H7 (cell line): ENCODE results near the gene SCUBE1. TPM values are rescaled to one million over a fixed set of nuclear protein-coding genes. Genes with fewer than 3 reads are reported as not detected.
"Not testable (repeated sequence)": the region's sequence is repeated elsewhere in the genome, so short reads cannot be mapped to it uniquely, and the experiment has no call there.

Experiments used
- DNase-seq: peaks from one replicate; pipeline ENCODE4 v3.0.0; 2012
- H3K27me3 ChIP-seq: 2 replicates; pipeline ENCODE4 v1.6.0; 2011; ENCODE audit warnings: mild to moderate bottlenecking, low read length; ENCODE audit not compliant: control insufficient read depth, insufficient read depth
- H3K36me3 ChIP-seq: replicated peaks from 2 replicates; pipeline ENCODE4 v1.5.1; 2011; ENCODE audit warnings: low read length; ENCODE audit not compliant: control insufficient read depth, insufficient read depth
- H3K4me3 ChIP-seq: 2 replicates; pipeline ENCODE4 v1.5.1; 2011; ENCODE audit warnings: low read depth, mild to moderate bottlenecking, control low read depth, low read length, moderate library complexity; ENCODE audit not compliant: insufficient read depth
- total RNA-seq: library from RNA; depleted of rRNA; stranded (reverse); fragments of >200 nt; shearing (Covaris generic); gene quantifications from 2 replicates; pipeline ENCODE4 v1.2.3, GENCODE V29; 2014

The SCUBE1 gene
- total RNA-seq, 1 experiment from 2014 or later: 0.45 TPM

DNA sequence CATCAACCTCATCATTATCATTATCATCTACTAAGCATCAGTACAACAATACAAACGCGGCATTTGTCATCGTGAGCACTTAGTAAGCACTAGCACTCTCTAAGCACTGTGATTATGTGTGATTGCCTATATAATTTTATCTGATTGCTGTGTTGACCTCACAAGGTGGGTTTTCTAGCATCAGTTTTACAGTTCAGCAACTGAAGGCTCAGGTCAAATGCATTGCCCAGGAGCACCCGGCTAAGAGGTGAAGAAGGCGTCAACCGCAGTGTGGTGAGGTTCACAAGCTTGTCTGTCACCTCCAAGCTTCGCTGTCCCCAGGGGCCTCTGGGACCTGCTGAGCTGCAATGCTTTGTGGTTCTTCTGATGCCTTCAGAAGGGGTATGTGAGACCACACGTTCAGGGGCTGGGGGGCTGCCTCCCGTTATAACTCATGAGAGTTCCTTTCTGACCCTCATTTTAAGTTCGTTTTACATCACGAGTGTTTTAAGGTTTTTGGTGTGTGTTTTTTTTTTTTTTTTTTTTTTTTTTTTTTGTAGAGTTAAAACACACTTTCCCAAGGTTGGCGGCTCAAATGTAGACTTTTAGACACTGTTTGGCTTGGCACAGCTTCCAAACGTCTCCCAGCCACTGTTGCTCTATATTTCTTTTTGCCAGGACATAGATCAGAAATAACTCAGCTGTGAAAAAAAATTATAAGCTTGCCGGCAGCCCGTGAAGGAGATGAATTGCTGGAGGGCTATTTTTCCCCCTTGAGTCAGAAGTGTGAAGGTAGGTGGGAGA lies 33.8 kb upstream of the SCUBE1 start:
- no peak for DNase-seq
- Histone ChIP-seq H3K4me3 (no peak overlapping the region), H3K36me3 (no peaks in the 10 kb centered on the region), H3K27me3 (no peaks in the 10 kb centered on the region; the same call in 1 of the 2 replicates)

DNA sequence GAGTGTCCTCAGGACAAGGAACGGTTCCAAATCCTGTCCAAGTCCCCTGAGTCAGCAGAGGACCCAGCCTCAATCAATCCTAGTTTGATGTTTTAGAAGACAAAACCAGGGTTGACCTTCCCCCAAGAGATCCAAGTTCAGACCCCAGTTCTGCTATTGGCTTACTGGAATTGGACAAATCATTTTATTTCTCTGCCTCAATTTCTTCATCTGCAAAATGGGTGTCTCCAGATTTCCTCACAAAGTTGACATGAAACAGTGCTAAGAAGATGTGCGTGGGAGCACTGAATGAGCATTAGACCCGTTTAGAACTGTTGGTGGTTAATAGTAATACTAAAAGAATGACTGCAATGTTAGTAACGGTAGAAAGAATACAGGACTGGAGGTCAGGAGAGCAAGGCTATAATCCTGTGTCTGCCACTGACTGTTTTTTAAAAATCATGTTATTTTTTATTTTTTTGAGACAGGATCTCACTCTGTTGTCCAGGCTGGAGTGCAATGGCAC lies 32.8 kb upstream of the SCUBE1 start:
- Histone ChIP-seq H3K36me3 (no peaks in the 10 kb centered on the region), H3K4me3 (no peak overlapping the region), H3K27me3 (no peaks in the 10 kb centered on the region; the same call in 1 of the 2 replicates)
- DNase-seq: no peak

DNA sequence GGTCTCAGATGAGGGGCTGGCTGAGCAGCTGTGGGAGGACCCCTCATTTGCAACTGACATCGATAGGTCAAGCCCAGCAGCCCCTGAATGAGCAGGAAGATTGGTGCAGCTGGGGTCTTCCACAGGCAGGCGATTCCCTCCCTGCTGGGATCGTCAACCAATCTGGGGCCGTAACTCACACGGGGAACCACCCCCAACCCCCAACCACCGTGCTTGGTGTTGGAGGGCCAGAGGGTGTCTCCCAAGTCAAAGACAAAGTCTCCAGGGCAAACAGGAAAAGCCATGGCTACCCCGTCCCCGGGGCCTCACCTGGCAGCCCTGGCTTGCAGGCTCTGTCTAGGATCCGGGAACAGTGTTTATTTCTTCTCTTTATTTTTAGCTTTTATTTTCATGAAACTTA lies 26.9 kb upstream of the SCUBE1 start:
- H3K36me3 ChIP-seq: no peaks in the 10 kb centered on the region
- H3K27me3 ChIP-seq: no peaks in the 10 kb centered on the region
- peak; percentile 71 for DNase-seq
- H3K4me3 ChIP-seq: no peak overlapping the region

DNA sequence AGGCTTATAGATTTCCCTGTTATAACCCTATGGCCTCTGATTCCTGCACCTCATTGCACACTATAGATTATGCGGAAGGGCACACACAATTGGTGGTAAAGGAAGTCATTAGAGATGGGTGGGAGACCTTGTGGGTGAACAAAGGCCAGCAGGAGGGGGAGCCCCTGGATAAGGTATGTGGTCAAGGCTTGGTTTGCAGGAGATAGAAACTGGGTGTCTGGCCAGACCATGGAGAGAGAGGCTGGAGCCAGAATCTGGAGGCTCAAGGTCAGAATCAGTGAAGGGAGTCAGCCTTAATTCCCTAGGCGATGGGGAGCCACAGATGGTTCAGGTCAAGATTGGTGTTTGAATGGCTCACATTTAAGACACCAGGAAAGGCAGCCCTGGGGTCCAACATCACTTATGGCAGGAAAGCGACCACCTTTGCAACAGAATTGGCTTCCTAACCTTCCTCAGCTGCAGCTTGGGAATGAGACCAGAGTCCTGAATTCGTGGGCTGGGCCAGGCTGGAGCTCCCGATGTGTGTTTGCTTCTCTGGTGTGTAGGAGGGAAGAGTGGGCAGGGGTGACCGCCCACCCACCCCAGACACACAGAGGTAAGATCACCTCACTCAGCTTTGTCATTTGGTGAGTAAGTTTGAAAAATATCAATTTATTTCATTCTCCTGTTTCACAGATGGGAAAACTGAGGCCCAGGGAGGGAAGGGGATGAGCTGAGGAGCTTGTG lies 22.7 kb upstream of the SCUBE1 start:
- DNase-seq: no peak
- no peak overlapping the region for H3K4me3 ChIP-seq
- H3K36me3 ChIP-seq: no peaks in the 10 kb centered on the region
- no peaks in the 10 kb centered on the region for H3K27me3 ChIP-seq

DNA sequence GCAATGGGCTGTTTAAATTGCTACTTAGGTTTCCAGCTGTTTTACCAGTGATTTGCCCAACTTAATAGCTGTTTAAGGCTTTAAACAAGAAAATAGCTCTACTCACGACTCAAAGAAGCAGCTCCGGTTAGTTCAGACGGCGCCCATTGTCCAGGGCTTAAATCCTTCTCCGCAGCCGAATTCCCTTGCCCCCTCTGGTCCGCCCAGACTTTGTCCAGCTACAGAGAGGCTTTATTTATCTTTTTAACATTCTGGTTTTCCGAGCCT lies 20.9 kb upstream of the SCUBE1 start:
- H3K4me3 ChIP-seq: no peak overlapping the region
- DNase-seq: no peak

DNA sequence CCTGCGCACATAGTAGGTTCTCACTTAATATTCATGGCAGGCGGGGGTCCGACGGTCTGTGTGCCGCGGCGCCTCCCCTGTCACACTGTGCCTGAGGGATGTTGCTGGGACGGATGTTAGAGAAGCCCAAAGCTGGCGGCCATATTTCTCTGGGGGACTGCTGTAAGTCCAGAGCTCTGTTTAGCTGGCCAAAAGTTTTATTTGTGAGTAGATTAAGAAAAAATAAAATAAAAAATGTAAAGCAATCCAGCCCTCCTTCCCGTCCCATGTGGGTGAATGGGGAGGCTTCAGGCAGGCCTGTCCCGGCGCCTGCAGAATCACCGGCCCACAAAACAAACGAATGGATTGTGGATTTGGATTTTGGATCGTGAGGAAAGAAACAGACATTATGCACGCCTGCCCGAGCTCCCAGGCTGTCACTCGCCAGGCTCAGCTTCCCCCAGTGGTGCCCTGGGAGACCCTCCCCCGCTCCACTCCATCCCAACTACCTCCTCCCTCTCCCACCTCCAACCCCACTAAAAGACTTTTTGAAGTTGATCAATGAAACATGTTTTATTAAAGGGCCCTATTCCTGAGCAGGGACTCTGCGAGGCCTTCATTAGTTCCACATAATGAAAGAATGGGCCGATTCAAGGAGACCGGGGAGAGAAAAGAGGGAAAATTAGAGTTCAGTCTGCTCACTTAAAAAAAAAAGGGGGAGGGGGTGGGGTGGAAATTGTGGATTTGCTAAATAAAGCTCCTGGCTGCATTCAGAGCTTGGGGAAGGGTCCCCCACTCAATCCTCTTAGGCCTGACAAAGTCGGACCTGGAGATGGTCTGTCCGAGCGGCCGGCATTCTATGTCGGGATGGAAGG lies 20.4 kb upstream of the SCUBE1 start:
- DNase-seq: no peak
- Histone ChIP-seq H3K36me3 (no peaks in the 10 kb centered on the region), H3K27me3 (no peaks in the 10 kb centered on the region), H3K4me3 (no peak overlapping the region)

More for the DNA sequence above, 20.9 kb upstream of the SCUBE1 start:
- H3K27me3 ChIP-seq: no peaks in the 10 kb centered on the region
- no peaks in the 10 kb centered on the region for H3K36me3 ChIP-seq

DNA sequence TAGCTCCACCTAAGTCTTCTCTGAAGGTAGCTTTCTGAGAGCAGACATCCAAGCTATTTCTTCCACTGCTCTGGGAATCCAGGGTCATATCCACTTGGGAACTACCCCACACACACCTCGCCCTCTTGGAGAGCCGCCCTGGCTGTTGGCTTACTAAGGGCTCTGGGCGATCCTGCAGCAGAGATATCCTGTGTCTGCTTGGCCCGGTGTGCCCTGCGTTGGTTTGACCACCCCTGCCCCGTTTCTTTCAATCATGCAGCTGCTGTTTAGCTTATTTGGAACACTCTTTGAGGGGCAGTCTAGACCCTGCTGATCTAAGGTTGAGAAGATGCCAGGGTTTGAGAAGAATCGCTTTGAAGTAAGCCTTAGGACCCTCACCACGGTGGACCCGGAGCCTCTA lies 17.4 kb upstream of the SCUBE1 start:
- DNase-seq: no peak
- Histone ChIP-seq H3K36me3 (no peaks in the 10 kb centered on the region), H3K27me3 (no peaks in the 10 kb centered on the region), H3K4me3 (no peak overlapping the region)

DNA sequence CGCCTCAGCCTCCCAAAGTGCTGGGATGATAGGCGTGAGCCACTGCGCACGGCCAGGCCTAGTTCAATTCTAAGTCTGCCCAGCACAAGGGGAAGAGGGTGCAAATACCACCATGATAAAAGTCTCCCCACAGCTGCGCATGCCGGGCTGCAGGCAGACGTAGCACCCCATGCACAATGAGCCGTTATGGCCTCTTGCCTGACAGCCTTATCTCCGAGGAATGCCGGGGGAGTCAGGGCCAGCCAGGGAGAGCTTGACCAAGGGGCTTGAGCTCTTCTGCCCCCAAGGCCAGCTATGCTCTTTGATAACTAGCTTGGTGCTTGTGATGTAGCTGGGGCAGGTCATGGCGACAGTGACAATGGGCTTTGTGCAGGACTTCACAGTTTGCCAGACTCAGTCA lies 13.7 kb upstream of the SCUBE1 start:
- H3K27me3 ChIP-seq: no peaks in the 10 kb centered on the region
- DNase-seq: no peak

DNA sequence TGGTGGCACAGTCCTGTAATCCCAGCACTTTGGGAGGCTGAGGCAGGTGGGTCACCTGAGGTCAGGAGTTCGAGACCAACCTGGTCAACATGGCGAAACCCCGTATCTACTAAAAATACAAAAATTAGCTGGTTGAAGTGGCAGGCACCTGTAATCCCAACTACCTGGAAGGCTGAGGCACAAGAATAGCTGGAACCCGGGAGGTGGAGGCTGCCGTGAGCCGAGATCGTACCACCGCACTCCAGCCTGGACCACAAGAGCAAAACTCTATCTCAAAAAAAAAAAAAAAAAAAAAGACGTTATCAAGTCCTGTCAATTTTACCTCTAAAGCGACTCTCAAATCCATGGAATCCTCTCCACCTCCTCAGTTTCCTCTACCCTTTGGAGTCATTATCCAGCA lies 12.5 kb upstream of the SCUBE1 start:
- not testable (repeated sequence) for DNase-seq, H3K36me3 ChIP-seq, H3K4me3 ChIP-seq, H3K27me3 ChIP-seq

More for the DNA sequence above, 13.7 kb upstream of the SCUBE1 start:
- Histone ChIP-seq H3K36me3 (no peaks in the 10 kb centered on the region), H3K4me3 (no peak overlapping the region)

DNA sequence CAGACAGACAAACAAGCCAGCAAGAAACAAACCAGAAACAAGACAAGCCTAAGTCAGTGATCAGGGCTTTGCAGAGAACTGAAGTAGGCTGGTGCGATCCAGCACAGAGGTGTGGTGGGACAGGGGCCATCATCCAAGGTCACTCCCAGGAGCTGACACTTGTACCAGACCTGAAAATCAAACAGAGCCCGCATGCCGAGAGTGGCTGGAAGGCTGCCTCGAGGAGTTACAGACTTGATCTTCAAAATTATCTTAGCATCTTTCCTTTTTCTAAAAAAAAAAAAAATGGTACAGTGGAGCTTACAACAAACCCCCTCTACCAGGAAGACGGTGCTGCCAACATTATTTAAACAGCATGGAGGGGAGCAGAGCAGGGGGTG lies 8.8 kb upstream of the SCUBE1 start:
- no peaks in the 10 kb centered on the region for H3K27me3 ChIP-seq
- no peak for DNase-seq
- H3K4me3 ChIP-seq: no peak overlapping the region
- no peaks in the 10 kb centered on the region for H3K36me3 ChIP-seq

DNA sequence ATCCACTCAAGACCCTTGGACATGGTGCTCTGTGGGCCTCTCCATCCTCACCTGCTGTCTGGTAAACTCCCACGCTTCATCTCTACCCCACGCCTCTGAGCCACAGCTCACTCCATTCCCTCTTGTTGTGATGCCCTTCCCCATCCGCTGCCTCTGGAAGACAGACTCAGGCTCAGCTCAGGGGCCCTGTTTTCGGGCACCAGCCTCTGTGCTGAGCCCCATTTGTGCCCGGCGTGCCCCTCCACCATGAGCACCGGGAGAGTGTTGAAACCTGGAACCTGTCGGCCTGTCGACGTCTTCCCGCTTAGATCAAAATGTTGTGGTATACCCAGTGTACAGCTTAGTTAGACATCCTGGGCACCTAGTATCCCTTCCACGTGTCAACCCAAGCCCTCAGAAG lies 6.5 kb upstream of the SCUBE1 start:
- Histone ChIP-seq H3K36me3 (no peaks in the 10 kb centered on the region), H3K4me3 (no peak overlapping the region), H3K27me3 (peaks cover 5% of the 10 kb centered on the region)
- DNase-seq: no peak

DNA sequence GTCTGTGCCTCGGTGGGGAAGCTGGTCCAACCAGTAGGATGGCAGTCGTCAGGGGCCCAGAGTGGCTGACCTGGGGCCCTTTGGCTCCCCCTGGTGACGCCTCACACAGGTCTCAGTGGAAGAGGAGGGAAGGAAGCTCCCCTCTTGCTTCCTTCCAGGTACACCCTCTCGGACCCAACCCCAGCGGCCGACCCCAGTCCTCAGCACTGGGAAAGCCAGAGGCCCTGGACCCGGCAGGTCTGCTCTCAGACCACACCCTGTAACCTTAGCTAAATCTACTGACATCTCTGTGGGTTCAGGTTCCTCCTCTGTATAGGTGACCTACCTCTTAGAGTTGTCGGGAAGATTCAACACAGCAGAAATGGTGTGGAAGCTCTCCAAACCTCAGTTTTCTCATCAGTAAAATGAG lies 3.4 kb upstream of the SCUBE1 start:
- Histone ChIP-seq H3K36me3 (no peaks in the 10 kb centered on the region), H3K27me3 (peaks cover 29% of the 10 kb centered on the region), H3K4me3 (no peak overlapping the region)
- DNase-seq: peak; percentile 93

DNA sequence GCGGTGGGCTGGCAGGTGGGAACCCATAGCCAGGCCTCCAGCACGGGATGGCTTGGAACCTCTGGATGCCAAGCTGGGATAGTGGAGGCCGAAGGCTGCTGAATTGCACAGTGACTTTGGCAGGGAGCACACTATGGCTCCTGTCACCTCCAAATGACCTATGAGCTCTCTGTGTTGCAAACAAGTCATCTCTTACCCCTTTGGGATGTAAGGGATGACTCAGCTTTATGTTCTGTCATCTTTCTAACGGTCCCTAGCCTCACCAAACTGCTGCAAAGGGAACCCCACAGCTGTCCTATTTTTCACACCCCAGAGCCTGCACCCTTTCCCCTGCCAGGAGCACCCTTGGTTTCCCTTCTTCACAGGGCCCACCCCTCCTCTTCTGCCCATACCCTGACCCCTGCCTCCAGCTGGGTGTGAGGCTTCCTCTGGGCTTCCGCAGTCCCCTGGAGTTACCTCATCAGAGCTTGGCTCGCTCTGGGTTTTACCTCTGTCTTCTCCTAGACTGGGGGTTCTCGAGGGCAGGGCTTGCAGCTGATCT lies 2.7 kb upstream of the SCUBE1 start:
- no peaks in the 10 kb centered on the region for H3K36me3 ChIP-seq
- DNase-seq: no peak
- H3K27me3 ChIP-seq: peaks cover 33% of the 10 kb centered on the region
- H3K4me3 ChIP-seq: no peak overlapping the region

DNA sequence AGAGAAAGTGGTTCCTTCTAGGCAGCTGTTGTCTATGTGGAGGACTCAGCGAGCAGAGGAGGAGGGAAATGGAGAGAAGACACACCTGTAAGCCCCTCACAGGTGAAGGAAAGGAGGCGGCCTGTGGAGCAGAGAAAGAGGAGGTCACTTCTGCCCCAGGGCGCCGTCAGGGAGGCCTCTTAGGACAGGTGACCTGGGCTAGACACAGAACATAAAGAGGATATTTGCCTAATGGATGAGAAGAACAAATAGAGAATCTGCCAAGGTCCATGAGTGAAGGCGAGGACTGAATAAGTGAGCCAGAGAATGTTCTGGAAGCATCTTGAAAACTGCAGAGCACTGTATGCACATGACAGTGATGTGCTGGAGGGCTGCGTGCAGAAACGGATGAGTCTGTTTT lies 2.2 kb upstream of the SCUBE1 start:
- DNase-seq: no peak
- peaks cover 37% of the 10 kb centered on the region for H3K27me3 ChIP-seq

DNA sequence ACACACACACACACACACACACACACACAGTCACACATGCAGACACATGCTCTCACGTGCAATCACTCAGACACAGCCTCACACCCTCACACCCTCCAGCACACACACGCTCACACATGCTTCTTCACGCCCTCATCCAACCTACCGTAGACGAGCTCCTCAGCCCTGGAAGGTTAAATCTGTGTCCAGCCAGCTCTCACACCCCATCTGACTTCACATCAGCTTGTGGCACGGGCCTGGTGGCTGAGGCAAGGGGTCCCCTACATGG lies 1.3 kb upstream of the SCUBE1 start:
- peaks cover 37% of the 10 kb centered on the region for H3K27me3 ChIP-seq
- H3K36me3 ChIP-seq: no peaks in the 10 kb centered on the region
- no peak for DNase-seq
- H3K4me3 ChIP-seq: no peak overlapping the region

More for the DNA sequence above, 2.2 kb upstream of the SCUBE1 start:
- Histone ChIP-seq H3K36me3 (no peaks in the 10 kb centered on the region), H3K4me3 (no peak overlapping the region)
